OCI-LY7 (cell line): ENCODE data around the gene OR13F1.

ENCODE experiments used
- EZH2phosphoT487 ChIP-seq: fragments of 200-600 bp; sonication (generic); IDR thresholded peaks from 2 replicates; pipeline ENCODE4 v1.6.1; 2018; ENCODE audit warnings: low read depth, borderline replicate concordance, mild to moderate bottlenecking, mixed run types, antibody characterized with exemption, low read length, moderate library complexity, mixed read lengths
- TF ChIP-seq, protein P1 (sequence below): fragments of 200-600 bp; sonication (generic); conservative IDR thresholded peaks from 2 replicates; pipeline ENCODE4 v1.5.1; 2014; ENCODE audit warnings: mild to moderate bottlenecking, antibody characterized with exemption, low read length, moderate library complexity, mixed read lengths

DNA sequence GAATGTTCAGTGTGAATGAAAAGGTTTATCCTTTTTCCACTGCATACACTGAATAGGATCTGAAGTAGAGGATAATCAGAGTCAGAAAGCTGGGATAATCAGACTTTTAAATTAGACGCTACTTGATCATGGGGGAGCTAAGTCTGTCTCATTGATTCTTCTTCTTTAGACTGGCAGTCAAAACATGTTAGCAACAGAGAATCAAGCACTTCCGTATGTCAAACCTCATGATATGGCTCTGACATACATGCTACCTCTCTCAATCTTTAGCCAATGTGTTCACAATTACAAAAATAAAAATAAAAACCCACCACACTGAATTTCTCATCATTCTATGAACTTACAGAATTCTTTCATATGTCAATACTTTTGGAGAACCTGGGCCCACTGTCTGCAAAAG, 19.0 kb upstream of the OR13F1 start:
- TF ChIP-seq, protein P1, sequence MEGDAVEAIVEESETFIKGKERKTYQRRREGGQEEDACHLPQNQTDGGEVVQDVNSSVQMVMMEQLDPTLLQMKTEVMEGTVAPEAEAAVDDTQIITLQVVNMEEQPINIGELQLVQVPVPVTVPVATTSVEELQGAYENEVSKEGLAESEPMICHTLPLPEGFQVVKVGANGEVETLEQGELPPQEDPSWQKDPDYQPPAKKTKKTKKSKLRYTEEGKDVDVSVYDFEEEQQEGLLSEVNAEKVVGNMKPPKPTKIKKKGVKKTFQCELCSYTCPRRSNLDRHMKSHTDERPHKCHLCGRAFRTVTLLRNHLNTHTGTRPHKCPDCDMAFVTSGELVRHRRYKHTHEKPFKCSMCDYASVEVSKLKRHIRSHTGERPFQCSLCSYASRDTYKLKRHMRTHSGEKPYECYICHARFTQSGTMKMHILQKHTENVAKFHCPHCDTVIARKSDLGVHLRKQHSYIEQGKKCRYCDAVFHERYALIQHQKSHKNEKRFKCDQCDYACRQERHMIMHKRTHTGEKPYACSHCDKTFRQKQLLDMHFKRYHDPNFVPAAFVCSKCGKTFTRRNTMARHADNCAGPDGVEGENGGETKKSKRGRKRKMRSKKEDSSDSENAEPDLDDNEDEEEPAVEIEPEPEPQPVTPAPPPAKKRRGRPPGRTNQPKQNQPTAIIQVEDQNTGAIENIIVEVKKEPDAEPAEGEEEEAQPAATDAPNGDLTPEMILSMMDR = no peak
- TF ChIP-seq EZH2phosphoT487 = no peak
